Measurements from ENCODE around the gene DCST2.

DNA sequence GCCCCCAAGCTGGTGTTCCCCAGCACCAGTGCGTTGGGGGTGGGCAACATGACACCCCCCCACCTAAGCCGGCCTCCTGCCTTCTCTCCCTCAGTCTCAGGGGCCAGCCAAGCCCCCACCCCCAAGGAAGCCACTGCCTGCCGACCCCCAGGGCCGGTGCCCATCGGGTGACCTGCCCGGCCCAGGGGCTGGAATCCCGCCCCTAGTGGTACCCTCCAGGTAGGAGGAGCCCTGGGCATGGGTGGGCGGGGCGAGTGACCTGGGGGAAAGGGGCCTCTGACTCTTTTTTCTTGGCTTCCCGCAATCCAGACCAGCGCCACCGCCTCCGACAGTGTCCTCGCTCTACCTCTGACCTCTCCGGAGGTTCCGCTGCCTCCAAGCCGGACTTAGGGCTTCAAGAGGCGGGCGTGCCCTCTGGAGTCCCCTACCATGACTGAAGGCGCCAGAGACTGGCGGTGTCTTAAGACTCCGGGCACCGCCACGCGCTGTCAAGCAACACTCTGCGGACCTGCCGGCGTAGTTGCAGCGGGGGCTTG lies 28.6 kb upstream of the DCST2 start:
- TF ChIP-seq, protein P1, sequence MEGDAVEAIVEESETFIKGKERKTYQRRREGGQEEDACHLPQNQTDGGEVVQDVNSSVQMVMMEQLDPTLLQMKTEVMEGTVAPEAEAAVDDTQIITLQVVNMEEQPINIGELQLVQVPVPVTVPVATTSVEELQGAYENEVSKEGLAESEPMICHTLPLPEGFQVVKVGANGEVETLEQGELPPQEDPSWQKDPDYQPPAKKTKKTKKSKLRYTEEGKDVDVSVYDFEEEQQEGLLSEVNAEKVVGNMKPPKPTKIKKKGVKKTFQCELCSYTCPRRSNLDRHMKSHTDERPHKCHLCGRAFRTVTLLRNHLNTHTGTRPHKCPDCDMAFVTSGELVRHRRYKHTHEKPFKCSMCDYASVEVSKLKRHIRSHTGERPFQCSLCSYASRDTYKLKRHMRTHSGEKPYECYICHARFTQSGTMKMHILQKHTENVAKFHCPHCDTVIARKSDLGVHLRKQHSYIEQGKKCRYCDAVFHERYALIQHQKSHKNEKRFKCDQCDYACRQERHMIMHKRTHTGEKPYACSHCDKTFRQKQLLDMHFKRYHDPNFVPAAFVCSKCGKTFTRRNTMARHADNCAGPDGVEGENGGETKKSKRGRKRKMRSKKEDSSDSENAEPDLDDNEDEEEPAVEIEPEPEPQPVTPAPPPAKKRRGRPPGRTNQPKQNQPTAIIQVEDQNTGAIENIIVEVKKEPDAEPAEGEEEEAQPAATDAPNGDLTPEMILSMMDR (IDR thresholded peaks at IDR 0.05; ENCODE audit: insufficient read depth, low read length, poor library complexity, severe bottlenecking), result no peak
- no peak for TF ChIP-seq EZH2phosphoT487 (conservative IDR thresholded peaks at IDR 0.05; ENCODE audit: low read length)

Data from SU-DHL-6 (cell line).